ENCODE data around the gene COL15A1. TPM values are rescaled to one million over a fixed set of nuclear protein-coding genes. Genes with fewer than 3 reads are reported as not detected.

Gene COL15A1
- total RNA-seq, 1 donor from 2014 or later = 15.0 TPM

GRCh38 chr9:98941946-98942523, 1.7 kb upstream of the COL15A1 start:
- no peaks in the 10 kb centered on the region for H3K36me3 ChIP-seq
- H3K4me1 ChIP-seq = peaks cover 14% of the 10 kb centered on the region
- H3K27me3 ChIP-seq = no peaks in the 10 kb centered on the region
- no peak for DNase-seq (ENCODE audit: extremely low spot score in 2 of 2)
- H3K4me3 ChIP-seq = no peak overlapping the region
- no peak overlapping the region for H3K27ac ChIP-seq
- no peaks in the 10 kb centered on the region for H3K9me3 ChIP-seq
- intact Hi-C loops (cut with DNase I) = no loop called here
- TF ChIP-seq CTCF (IDR thresholded peaks at IDR 0.05) (no peak), POLR2A (IDR thresholded peaks at IDR 0.05) (no peak), POLR2AphosphoS5 (IDR thresholded peaks at IDR 0.05; ENCODE audit: insufficient read depth in 1 of 2, low read depth in 1 of 2) (no peak)

- Histone ChIP-seq H3K36me3 (no peaks in the 10 kb centered on the region), H3K4me3 (peak overlapping the region; percentile 56 to 82), H3K4me1 (peaks cover 14% of the 10 kb centered on the region), H3K27me3 (no peaks in the 10 kb centered on the region), H3K9me3 (no peaks in the 10 kb centered on the region), H3K27ac (peak overlapping the region; percentile 61)
- no peak for DNase-seq (ENCODE audit: extremely low spot score in 2 of 2)
- intact Hi-C loops (cut with DNase I) = no loop called here
- TF ChIP-seq POLR2AphosphoS5 (IDR thresholded peaks at IDR 0.05; ENCODE audit: insufficient read depth in 1 of 2, low read depth in 1 of 2) (no peak), POLR2A (IDR thresholded peaks at IDR 0.05) (no peak), CTCF (IDR thresholded peaks at IDR 0.05) (no peak)
Observed at GRCh38 chr9:98942906-98943681, 613 bp upstream of the COL15A1 start.

GRCh38 chr9:98944057-98944733, 488 bp downstream of the COL15A1 start:
- peak overlapping the region; percentile 61 for H3K27ac ChIP-seq
- intact Hi-C loops (cut with DNase I) = no loop called here

GRCh38 chr9:98944734-98945074, 997 bp downstream of the COL15A1 start:
- TF ChIP-seq POLR2A (IDR thresholded peaks at IDR 0.05) (no peak), CTCF (IDR thresholded peaks at IDR 0.05) (no peak), POLR2AphosphoS5 (IDR thresholded peaks at IDR 0.05; ENCODE audit: insufficient read depth in 1 of 2, low read depth in 1 of 2) (no peak)
- DNase-seq (ENCODE audit: extremely low spot score in 2 of 2) = no peak
- Histone ChIP-seq H3K36me3 (no peaks in the 10 kb centered on the region), H3K4me3 (peak overlapping the region; percentile 56 to 82), H3K9me3 (no peaks in the 10 kb centered on the region), H3K27ac (peak overlapping the region; percentile 61), H3K4me1 (peaks cover 14% of the 10 kb centered on the region), H3K27me3 (no peaks in the 10 kb centered on the region)
- intact Hi-C loops (cut with DNase I) = no loop called here

More at GRCh38 chr9:98944057-98944733, 488 bp downstream of the COL15A1 start:
- H3K4me1 ChIP-seq = peaks cover 14% of the 10 kb centered on the region
- H3K9me3 ChIP-seq = no peaks in the 10 kb centered on the region
- peak in 1 of 2 donors; percentile 86 for DNase-seq (ENCODE audit: extremely low spot score in 2 of 2)
- H3K4me3 ChIP-seq = peak overlapping the region; percentile 56 to 82
- no peaks in the 10 kb centered on the region for H3K36me3 ChIP-seq
- H3K27me3 ChIP-seq = no peaks in the 10 kb centered on the region
- TF ChIP-seq POLR2AphosphoS5 (IDR thresholded peaks at IDR 0.05; ENCODE audit: insufficient read depth in 1 of 2, low read depth in 1 of 2) = peak in 1 of 2 donors; percentile 52
- no peak for TF ChIP-seq CTCF (IDR thresholded peaks at IDR 0.05)
- TF ChIP-seq POLR2A (IDR thresholded peaks at IDR 0.05) = no peak
